H1 (cell line): ENCODE measurements around the gene ADGRB3. TPM values are rescaled to one million over a fixed set of nuclear protein-coding genes. Genes with fewer than 3 reads are reported as not detected.

ENCODE experiments used
- CTCF ChIA-PET: fragments of 300-600 bp; sonication (Branson Sonifier 250); formaldehyde crosslinking; loops from one replicate; lab custom pipeline; 2021; ENCODE audit not compliant: partially characterized antibody; lab: Charles Lee
- POLR2A ChIA-PET: fragments of 300-600 bp; sonication (Branson Sonifier 250); formaldehyde crosslinking; loops from one replicate; lab custom pipeline; 2021; ENCODE audit warnings: inconsistent platforms; ENCODE audit not compliant: partially characterized antibody; lab: Charles Lee
- DNase-seq, 2 experiments: peaks; one replicate each; pipeline versions ENCODE4 v3.0.0 to v3.0.0-alpha.2; 2010 to 2022; ENCODE audit warnings: low spot score in 2 of 2, low read depth in 1 of 2, mixed read lengths in 1 of 2
- FAIRE-seq: peaks from 2 replicates; lab custom pipeline; 2011; peaks lifted over from hg19 to GRCh38; lab: Jason Lieb, UNC
- H2AFZ ChIP-seq: 2 replicates; pipeline ENCODE4 v1.8.1; 2012; ENCODE audit warnings: low read length, inconsistent platforms
- H2AK5ac ChIP-seq: 2 replicates; pipeline ENCODE4 v1.6.1; 2013; ENCODE audit warnings: low read depth, low read length
- H2BK120ac ChIP-seq: replicated peaks from 2 replicates; pipeline ENCODE3; 2013; ENCODE audit warnings: low read depth, low read length, inconsistent platforms
- H2BK12ac ChIP-seq: 2 replicates; pipeline ENCODE4 v1.6.1; 2013; ENCODE audit warnings: low read depth, low read length
- H2BK15ac ChIP-seq: 2 replicates; pipeline ENCODE4 v1.6.1; 2013; ENCODE audit warnings: low read length
- H2BK20ac ChIP-seq: 2 replicates; pipeline ENCODE4 v1.6.1; 2013; ENCODE audit warnings: low read length
- H2BK5ac ChIP-seq: 2 replicates; pipeline ENCODE4 v1.6.1; 2013; ENCODE audit warnings: low read depth, low read length
- H3K14ac ChIP-seq: 2 replicates; pipeline ENCODE4 v1.6.1; 2013; ENCODE audit warnings: inconsistent platforms; ENCODE audit not compliant: insufficient read length
- H3K18ac ChIP-seq: 2 replicates; pipeline ENCODE4 v1.6.1; 2013; ENCODE audit warnings: low read length; ENCODE audit errors: extremely low read depth
- H3K23ac ChIP-seq: 2 replicates; pipeline ENCODE4 v1.6.1; 2013; ENCODE audit warnings: inconsistent platforms; ENCODE audit not compliant: insufficient read length
- H3K23me2 ChIP-seq: 2 replicates; pipeline ENCODE4 v1.6.1; 2013; ENCODE audit warnings: low read depth, low read length
- H3K27ac ChIP-seq: 2 replicates; pipeline ENCODE4 v1.6.1; 2011; ENCODE audit warnings: low read depth, low read length, inconsistent platforms
- H3K27me3 ChIP-seq, 4 experiments: replicated peaks in 1 of 4; 1 replicate in 1 of 4; 2 replicates in 3 of 4; pipeline versions ENCODE4 v1.6.1 to v1.8.1; 2011 to 2013; ENCODE audit warnings: low read length in 3 of 4, mild to moderate bottlenecking in 3 of 4, inconsistent platforms in 2 of 4, mixed read lengths in 2 of 4, moderate library complexity in 1 of 4; ENCODE audit not compliant: control insufficient read depth in 3 of 4, insufficient read depth in 3 of 4; ENCODE audit errors: extremely low read depth in 1 of 4
- H3K36me3 ChIP-seq, 4 experiments: 2 replicates each; pipeline versions ENCODE4 v1.6.1 to v1.8.1; 2011 to 2013; ENCODE audit warnings: mild to moderate bottlenecking in 4 of 4, low read length in 3 of 4, moderate library complexity in 2 of 4, control low read depth in 1 of 4, inconsistent platforms in 1 of 4; ENCODE audit not compliant: insufficient read depth in 4 of 4, control insufficient read depth in 2 of 4
- H3K4ac ChIP-seq: replicated peaks from 2 replicates; pipeline ENCODE3; 2013; ENCODE audit warnings: low read length, low read depth, mixed read lengths, inconsistent platforms; ENCODE audit not compliant: insufficient read length
- H3K4me1 ChIP-seq, 4 experiments: replicated peaks in 1 of 4; 1 replicate in 1 of 4; 2 replicates in 3 of 4; pipeline versions ENCODE4 v1.6.1 to v1.8.1; 2011 to 2013; ENCODE audit warnings: low read length in 3 of 4, inconsistent platforms in 2 of 4, mixed read lengths in 1 of 4; ENCODE audit not compliant: insufficient read depth in 4 of 4, control insufficient read depth in 3 of 4
- H3K4me2 ChIP-seq, 2 experiments: 2 replicates each; pipeline versions ENCODE4 v1.6.1 to v1.8.1; 2011 to 2013; ENCODE audit warnings: low read depth in 2 of 2, low read length in 2 of 2, control low read depth in 1 of 2, inconsistent platforms in 1 of 2, mild to moderate bottlenecking in 1 of 2; ENCODE audit not compliant: insufficient read depth in 1 of 2
- H3K4me3 ChIP-seq, 4 experiments: fragments of 200-600, 300-600 bp in 1 of 4; sonication (generic), shearing (Covaris generic), sonication (Bioruptor Twin) in 1 of 4; 2 replicates each; pipeline versions ENCODE4 v1.5.1 to v1.8.1; 2011 to 2016; ENCODE audit warnings: low read length in 4 of 4, low read depth in 3 of 4, control low read depth in 2 of 4, inconsistent platforms in 2 of 4, mild to moderate bottlenecking in 2 of 4, mixed read lengths in 1 of 4, moderate library complexity in 1 of 4; ENCODE audit not compliant: insufficient read depth in 2 of 4; ENCODE audit errors: extremely low read depth in 1 of 4
- H3K56ac ChIP-seq: replicated peaks from 2 replicates; pipeline ENCODE3; 2013; ENCODE audit warnings: low read depth, mild to moderate bottlenecking, mixed read lengths, low read length, inconsistent platforms; ENCODE audit not compliant: insufficient read length
- H3K79me1 ChIP-seq: 2 replicates; pipeline ENCODE4 v1.6.1; 2013; ENCODE audit warnings: low read depth, low read length, control low read depth
- H3K79me2 ChIP-seq, 2 experiments: 2 replicates each; pipeline versions ENCODE4 v1.6.1 to v1.8.1; 2012 to 2013; ENCODE audit warnings: low read length in 2 of 2, mild to moderate bottlenecking in 2 of 2, inconsistent platforms in 1 of 2; ENCODE audit not compliant: insufficient read depth in 2 of 2, control insufficient read depth in 1 of 2
- H3K9ac ChIP-seq, 4 experiments: replicated peaks in 1 of 4; 1 replicate in 1 of 4; 2 replicates in 3 of 4; pipeline versions ENCODE4 v1.6.1 to v1.8.1; 2011 to 2013; ENCODE audit warnings: low read depth in 3 of 4, low read length in 3 of 4, control low read depth in 2 of 4, mild to moderate bottlenecking in 2 of 4, moderate library complexity in 2 of 4, inconsistent platforms in 1 of 4; ENCODE audit errors: extremely low read depth in 1 of 4
- H3K9me3 ChIP-seq, 2 experiments: 2 replicates each; pipeline versions ENCODE4 v1.6.1 to v1.8.1; 2012 to 2013; ENCODE audit warnings: mild to moderate bottlenecking in 2 of 2, moderate library complexity in 2 of 2, control low read depth in 1 of 2, inconsistent platforms in 1 of 2, low read depth in 1 of 2, low read length in 1 of 2, mixed read lengths in 1 of 2; ENCODE audit not compliant: insufficient read depth in 2 of 2
- H4K20me1 ChIP-seq, 2 experiments: replicated peaks in 1 of 2; 2 replicates each; pipeline versions ENCODE3 to v1.8.1; 2011 to 2013; ENCODE audit warnings: inconsistent platforms in 2 of 2, low read length in 2 of 2, mild to moderate bottlenecking in 1 of 2; ENCODE audit not compliant: insufficient read depth in 2 of 2, control insufficient read depth in 1 of 2
- H4K5ac ChIP-seq: 2 replicates; pipeline ENCODE4 v1.6.1; 2013; ENCODE audit warnings: low read length, low read depth, mixed read lengths, inconsistent platforms; ENCODE audit not compliant: insufficient read length
- H4K8ac ChIP-seq: 2 replicates; pipeline ENCODE4 v1.8.0; 2013; ENCODE audit warnings: mild to moderate bottlenecking, moderate library complexity, low read length, inconsistent platforms; ENCODE audit not compliant: insufficient read depth; ENCODE audit errors: extremely low read depth
- H4K91ac ChIP-seq: replicated peaks from 2 replicates; pipeline ENCODE3; 2013; ENCODE audit warnings: low read length, mixed read lengths, inconsistent platforms; ENCODE audit not compliant: insufficient read length
- CBX8 ChIP-seq: fragments of 300-800, 300-1000 bp; sonication (generic); IDR thresholded peaks from 2 replicates; pipeline ENCODE4 v1.7.1; 2016; ENCODE audit warnings: low read depth, low read length, borderline replicate concordance
- CTBP2 ChIP-seq: IDR thresholded peaks from 2 replicates; pipeline ENCODE4 v1.7.0; 2011; ENCODE audit warnings: borderline replicate concordance, mild to moderate bottlenecking, moderate library complexity, mixed read lengths, low read length; ENCODE audit not compliant: insufficient read depth, insufficient read length
- EGR1 ChIP-seq: IDR thresholded peaks from 2 replicates; pipeline ENCODE4 v1.6.1; 2011; ENCODE audit warnings: low read depth, low read length, borderline replicate concordance
- GTF2F1 ChIP-seq: IDR thresholded peaks from 2 replicates; pipeline ENCODE4 v1.6.1; 2012; ENCODE audit warnings: low read depth, low read length, improper control_type of control experiment, borderline replicate concordance
- POLR2AphosphoS5 ChIP-seq: IDR thresholded peaks from 2 replicates; pipeline ENCODE4 v1.6.1; 2011; ENCODE audit warnings: low read depth, low read length
- RAD21 ChIP-seq, 2 experiments: IDR thresholded peaks in 1 of 2; conservative IDR thresholded peaks in 1 of 2; 2 replicates each; pipeline ENCODE4 v1.6.1; 2011; ENCODE audit warnings: low read depth in 2 of 2, low read length in 2 of 2, improper control_type of control experiment in 1 of 2, inconsistent platforms in 1 of 2, mild to moderate bottlenecking in 1 of 2, moderate library complexity in 1 of 2
- RBBP5 ChIP-seq: IDR thresholded peaks from 2 replicates; pipeline ENCODE4 v1.7.1; 2012; ENCODE audit warnings: low read depth, mild to moderate bottlenecking, inconsistent platforms, low read length, moderate library complexity, borderline replicate concordance
- WGBS, 2 experiments: shearing (Covaris generic) in 1 of 2; methylation state at CpG; one replicate each; pipeline versions ENCODE4 v1.1.6 to v1.1.7; 2013 to 2015; ENCODE audit warnings: low lambda C conversion rate in 2 of 2, mixed read lengths in 2 of 2, inconsistent platforms in 1 of 2, low coverage in 1 of 2, missing lambda C conversion rate in 1 of 2; ENCODE audit not compliant: insufficient replicate concordance in 2 of 2, insufficient coverage in 1 of 2, insufficient read length in 1 of 2; ENCODE audit errors: extremely low coverage in 1 of 2, missing lambda C conversion rate in 1 of 2; 5-methylcytosine and 5-hydroxymethylcytosine counted together
- polyA plus RNA-seq, 7 experiments: library from polyadenylated mRNA; depleted of rRNA in 3 of 7; stranded (reverse) in 5 of 7; unstranded in 2 of 7; fragments of >200 nt in 5 of 7; fragments of 200-250 nt in 2 of 7; gene quantifications; 1 replicate in 5 of 7; 2 replicates in 1 of 7; 4 replicates in 1 of 7; pipeline versions ENCODE4 v1.2.1 to v1.2.3, GENCODE V29; 2011 to 2013; ENCODE audit warnings: missing spikeins in 2 of 7, mixed read lengths in 2 of 7
- total RNA-seq: library from RNA; stranded (reverse); fragmentation: NEBNext Ultra II Directional; extraction: Animal tissue kit (Norgen Biotek cat#: 25700); gene quantifications from 2 replicates; pipeline ENCODE4 v1.2.1, GENCODE V29; 2021
- TF ChIP-seq, protein P1 (sequence below): IDR thresholded peaks from 2 replicates; pipeline ENCODE4 v1.6.1; 2012; ENCODE audit warnings: low read length, inconsistent platforms

Gene ADGRB3
- total and polyA plus RNA-seq, 2 of the 8 experiments (the other 6 are each of a cell fraction or from before 2014, with no cell fraction given) = 0.35 to 1.2 TPM

DNA sequence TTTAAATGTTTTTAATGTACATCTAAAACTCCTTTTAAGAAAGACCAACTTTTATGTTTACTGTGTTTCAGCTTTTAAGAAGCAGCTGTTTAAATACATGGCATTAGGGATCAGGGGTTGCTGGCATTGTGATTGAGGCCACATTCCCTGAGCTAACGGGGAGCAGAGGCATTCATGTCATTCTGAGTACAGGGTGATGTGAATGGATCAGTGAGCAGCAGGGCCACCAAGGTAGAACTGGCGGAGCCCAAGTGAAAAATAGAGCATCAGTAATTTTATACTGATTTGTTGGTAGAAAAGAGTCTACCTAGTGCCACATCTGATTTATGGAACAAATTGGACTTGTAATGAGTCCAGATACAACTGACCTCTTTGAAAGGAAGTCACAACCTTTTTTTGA lies 467.3 kb downstream of the ADGRB3 start:
- Histone ChIP-seq H3K27ac (no peak overlapping the region), H3K56ac (no peak overlapping the region), H4K8ac (no peak overlapping the region), H2BK5ac (no peak overlapping the region), H2AFZ (no peak overlapping the region), H4K20me1 (no peaks in the 10 kb centered on the region), H3K14ac (no peak overlapping the region), H3K23ac (no peak overlapping the region), H2BK20ac (no peak overlapping the region), H3K4ac (no peak overlapping the region), H4K91ac (no peak overlapping the region), H3K79me1 (no peaks in the 10 kb centered on the region), H3K27me3 (no peaks in the 10 kb centered on the region), H3K9ac (no peak overlapping the region), H2BK15ac (no peak overlapping the region), H3K23me2 (no peaks in the 10 kb centered on the region), H3K4me3 (no peak overlapping the region), H3K4me1 (0 out of 7 replicates have a peak, but pooled peaks cover 0 to 2% (median 0%) of the 10 kb centered on the region in 4 experiments), H2BK120ac (no peak overlapping the region), H4K5ac (no peak overlapping the region), H3K79me2 (no peaks in the 10 kb centered on the region), H3K4me2 (no peak overlapping the region), H3K9me3 (no peaks in the 10 kb centered on the region), H2AK5ac (no peak overlapping the region), H3K36me3 (no peaks in the 10 kb centered on the region), H2BK12ac (no peak overlapping the region), H3K18ac (no peak overlapping the region)
- ChIA-PET CTCF (interaction anchor here (1.3 kb wide), 1 partner anchor 11 kb away, joined by 3 read pairs; no protein-coding TSS in a partner anchor), POLR2A (no interaction called here)
- WGBS, 2 experiments = 83% methylated on average over 2 of the region's 2 CpGs; no CpG with 5 or more reads in 1 of the 2 experiments
- FAIRE-seq (no peak), DNase-seq (no peak)
- TF ChIP-seq CBX8 (no peak), GTF2F1 (no peak), EGR1 (no peak), RBBP5 (no peak), POLR2AphosphoS5 (no peak), CTBP2 (no peak), RAD21 (IDR thresholded peaks at IDR 0.05 in 1 of 2, conservative IDR thresholded peaks at IDR 0.05 in 1 of 2; ENCODE audit: low read depth in 2 of 2, low read length in 2 of 2) (no peak)
- TF ChIP-seq, protein P1, sequence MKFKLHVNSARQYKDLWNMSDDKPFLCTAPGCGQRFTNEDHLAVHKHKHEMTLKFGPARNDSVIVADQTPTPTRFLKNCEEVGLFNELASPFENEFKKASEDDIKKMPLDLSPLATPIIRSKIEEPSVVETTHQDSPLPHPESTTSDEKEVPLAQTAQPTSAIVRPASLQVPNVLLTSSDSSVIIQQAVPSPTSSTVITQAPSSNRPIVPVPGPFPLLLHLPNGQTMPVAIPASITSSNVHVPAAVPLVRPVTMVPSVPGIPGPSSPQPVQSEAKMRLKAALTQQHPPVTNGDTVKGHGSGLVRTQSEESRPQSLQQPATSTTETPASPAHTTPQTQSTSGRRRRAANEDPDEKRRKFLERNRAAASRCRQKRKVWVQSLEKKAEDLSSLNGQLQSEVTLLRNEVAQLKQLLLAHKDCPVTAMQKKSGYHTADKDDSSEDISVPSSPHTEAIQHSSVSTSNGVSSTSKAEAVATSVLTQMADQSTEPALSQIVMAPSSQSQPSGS = no peak
- TF ChIP-seq, all 59 proteins: peak for 0
